HG02759 (cell line): ENCODE data around the gene CYP2S1.
"Not testable (repeated sequence)": the region's sequence is repeated elsewhere in the genome, so short reads cannot be mapped to it uniquely, and the experiment has no call there.

ENCODE experiments used
- ATAC-seq: cut with Tn5 transposase; IDR thresholded peaks from one replicate; pipeline ENCODE4 v1.9.1; 2021; ENCODE audit warnings: mild to moderate bottlenecking, moderate library complexity; ENCODE audit not compliant: unreplicated experiment

CYP2S1 gene

GRCh38 chr19:41225238-41226052 is 32.4 kb downstream of the CYP2S1 start:
- ATAC-seq: no peak

DNA sequence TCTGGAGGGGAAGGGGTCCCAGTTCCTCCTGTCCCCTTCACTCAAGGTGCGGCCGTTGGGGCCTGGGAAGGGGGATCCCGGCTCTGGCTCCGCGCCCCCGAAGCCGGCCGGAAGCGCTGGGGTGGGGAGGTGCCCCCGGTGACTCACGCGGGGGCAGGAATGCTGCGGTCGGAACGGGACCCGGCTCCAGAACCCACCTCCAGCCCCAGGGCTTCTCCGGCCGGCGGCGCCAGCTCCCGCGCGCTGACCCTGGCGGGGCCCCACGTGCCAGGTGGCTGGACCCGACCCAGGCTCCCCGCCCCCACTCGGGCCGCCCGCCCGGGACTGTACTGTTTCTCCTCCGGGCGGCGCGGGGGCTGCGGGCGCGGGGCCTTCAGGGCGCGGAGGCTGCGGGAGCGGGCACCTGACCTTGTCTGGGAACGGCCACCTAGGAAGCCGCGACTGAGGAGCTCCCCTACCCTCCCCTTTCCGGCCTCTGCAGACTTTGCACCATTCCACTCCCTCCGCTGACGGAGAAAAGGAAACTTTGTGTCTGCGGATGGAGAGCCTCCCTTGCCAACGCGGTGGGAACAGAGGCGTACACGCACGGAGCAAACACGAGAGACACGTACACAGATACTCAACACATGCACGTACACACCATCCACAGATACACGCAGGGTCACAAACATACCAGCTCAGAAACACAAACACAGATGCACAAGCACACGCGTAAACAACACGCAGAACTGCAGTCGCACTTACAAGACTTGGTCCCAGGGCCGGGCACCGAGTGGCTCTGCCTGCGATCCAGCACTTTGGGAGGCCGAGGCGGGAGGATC is 33.2 kb downstream of the CYP2S1 start:
- ATAC-seq: no peak

GRCh38 chr19:41226874-41227390 is 33.9 kb downstream of the CYP2S1 start:
- ATAC-seq: no peak

GRCh38 chr19:41228486-41228885 is 35.5 kb downstream of the CYP2S1 start:
- ATAC-seq: no peak

DNA sequence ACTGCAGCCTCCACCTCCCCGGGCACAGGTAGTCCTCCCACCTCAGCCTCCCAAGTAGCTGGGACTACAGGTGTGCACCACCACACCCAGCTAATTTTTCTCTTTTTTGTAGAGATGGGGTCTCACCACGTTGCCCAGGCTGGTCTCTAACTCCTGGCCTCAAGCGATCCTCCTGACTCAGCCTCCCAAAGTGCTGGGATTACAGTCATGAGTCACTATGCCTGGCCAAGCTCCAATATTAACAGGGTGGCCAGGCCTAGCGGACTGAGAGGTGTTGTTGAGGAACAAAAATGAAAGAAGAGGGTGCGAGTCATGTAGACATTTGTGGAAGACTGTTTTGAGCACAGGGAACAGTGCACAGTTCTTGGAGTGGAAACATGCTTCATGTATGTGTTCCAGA is 36.3 kb downstream of the CYP2S1 start:
- ATAC-seq: not testable (repeated sequence)

DNA sequence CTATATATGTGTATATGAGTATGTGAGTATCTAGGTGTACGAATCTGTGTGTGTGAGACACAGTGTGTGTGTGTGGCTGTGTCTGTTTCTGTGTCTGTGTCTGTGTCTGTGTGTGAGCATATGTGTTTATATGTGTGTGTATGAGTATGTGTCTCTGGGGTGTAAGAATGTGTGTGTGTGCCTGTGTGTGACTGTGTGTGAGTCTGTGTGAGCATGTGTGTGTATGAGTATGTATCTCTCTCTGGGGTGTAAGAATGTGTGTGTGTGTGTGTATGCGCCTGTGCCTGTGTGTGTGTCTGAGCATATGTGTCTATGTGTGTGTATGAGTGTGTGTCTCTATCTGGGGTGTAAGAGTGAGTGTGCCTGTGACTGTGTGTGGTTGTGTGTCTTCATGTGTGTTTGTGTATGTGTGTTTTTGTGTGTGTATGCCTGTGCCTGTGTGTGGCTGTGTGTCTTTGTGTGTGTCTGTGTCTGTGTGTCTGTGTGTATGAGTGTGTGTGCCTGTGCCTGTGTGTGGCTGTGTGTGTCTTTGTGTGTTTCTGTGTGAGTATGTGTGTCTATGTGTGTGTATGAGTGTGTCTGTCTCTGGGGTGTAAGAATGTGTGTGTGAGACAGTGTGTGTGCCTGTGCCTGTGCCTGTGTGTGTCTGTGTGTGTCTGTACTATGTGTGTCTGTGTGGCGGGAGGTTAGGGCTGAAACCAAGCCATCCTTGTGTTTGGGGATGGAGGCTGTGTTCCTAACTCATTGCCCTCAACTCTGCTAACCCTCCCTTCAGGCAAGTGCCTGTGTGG is 37.2 kb downstream of the CYP2S1 start:
- no peak for ATAC-seq

GRCh38 chr19:41232686-41233085 is 39.7 kb downstream of the CYP2S1 start:
- ATAC-seq: no peak

GRCh38 chr19:41233748-41234240 is 40.8 kb downstream of the CYP2S1 start:
- ATAC-seq: no peak

- ATAC-seq: no peak
These were observed 41.6 kb downstream of the CYP2S1 start for GRCh38 chr19:41234512-41235168.

GRCh38 chr19:41235480-41235879 is 42.5 kb downstream of the CYP2S1 start:
- no peak for ATAC-seq

DNA sequence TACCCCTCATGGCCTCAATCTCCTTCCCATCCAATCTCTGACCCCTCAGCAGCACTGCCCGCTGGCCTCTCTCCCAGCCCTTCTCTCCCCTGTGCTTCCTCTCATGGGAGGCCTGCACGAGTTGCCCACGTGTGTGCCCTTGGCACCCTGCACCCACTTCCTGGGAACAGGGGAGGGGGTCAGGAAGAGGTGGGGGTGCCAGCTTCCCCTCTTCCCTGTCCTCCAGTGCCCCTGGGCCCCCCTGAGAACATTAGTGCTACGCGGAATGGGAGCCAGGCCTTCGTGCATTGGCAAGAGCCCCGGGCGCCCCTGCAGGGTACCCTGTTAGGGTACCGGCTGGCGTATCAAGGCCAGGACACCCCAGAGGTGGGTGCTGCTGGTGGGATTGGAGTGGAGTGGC is 45.2 kb downstream of the CYP2S1 start:
- ATAC-seq: no peak

DNA sequence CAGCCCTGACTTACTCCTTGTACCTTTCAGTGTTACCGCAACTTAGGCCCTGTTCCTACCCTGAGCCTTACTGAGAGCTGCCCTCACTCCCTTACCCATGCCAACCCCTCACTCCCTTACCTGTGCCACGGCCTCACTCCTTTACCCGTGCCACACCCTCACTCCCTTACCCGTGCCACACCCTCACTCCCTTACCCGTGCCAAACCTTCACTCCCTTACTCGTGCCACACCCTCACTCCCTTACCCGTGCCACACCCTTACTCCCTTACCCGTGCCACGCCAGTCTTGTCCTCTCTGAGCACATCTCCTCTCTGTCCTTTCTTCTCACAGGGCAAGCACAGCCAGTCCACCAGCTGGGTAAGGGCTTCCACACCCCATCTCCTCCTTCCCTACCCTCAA is 46.3 kb downstream of the CYP2S1 start:
- ATAC-seq: no peak

DNA sequence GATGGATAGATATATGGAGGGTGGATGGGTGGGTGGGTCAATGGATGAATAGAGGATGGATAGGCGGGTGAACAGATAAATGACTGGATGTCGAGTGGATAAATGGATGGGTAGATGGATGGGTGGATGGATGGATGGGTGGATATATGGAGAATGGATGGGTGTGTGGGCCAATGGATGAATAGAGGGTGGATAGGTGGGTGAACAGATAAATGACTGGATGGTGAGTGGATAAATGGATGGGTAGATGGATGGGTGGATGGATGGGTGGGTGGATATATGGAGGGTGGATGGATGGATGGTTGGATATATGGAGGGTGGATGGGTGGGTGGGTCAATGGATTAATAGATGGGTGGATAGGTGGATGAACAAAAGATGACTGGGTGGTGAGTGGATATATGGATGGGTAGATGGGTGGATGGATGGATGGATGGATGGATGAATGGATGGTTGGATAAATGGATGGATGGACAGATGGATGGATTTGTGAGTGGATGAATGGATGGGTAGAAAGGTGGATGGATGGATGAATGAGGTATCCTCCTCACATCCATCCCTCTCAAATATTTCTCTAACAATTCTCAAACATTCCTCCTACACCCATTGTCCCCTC is 47.0 kb downstream of the CYP2S1 start:
- ATAC-seq: no peak

GRCh38 chr19:41241859-41242258 is 48.8 kb downstream of the CYP2S1 start:
- ATAC-seq: no peak

GRCh38 chr19:41244117-41244516 is 51.1 kb downstream of the CYP2S1 start:
- ATAC-seq: no peak

GRCh38 chr19:41245843-41246242 is 52.8 kb downstream of the CYP2S1 start:
- ATAC-seq: no peak

DNA sequence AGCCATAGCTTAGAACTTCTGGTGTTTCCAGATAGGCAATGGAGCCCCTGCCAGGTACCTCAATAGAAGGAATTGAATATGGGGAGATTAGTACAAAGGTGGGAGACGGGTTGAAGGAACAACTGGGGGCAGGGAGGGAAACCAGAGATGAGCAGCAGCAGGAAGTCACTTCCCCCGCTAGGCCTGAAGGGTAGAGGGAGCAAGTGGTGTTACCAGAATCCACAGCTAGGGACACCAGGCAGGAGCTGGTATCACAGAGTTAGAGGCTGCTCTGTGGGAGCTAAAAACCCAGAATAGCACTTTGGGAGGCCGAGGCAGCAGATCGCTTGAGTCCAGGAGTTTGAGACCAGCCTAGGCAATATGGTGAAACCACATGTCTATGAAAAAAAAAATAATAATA is 55.9 kb downstream of the CYP2S1 start:
- no peak for ATAC-seq

DNA sequence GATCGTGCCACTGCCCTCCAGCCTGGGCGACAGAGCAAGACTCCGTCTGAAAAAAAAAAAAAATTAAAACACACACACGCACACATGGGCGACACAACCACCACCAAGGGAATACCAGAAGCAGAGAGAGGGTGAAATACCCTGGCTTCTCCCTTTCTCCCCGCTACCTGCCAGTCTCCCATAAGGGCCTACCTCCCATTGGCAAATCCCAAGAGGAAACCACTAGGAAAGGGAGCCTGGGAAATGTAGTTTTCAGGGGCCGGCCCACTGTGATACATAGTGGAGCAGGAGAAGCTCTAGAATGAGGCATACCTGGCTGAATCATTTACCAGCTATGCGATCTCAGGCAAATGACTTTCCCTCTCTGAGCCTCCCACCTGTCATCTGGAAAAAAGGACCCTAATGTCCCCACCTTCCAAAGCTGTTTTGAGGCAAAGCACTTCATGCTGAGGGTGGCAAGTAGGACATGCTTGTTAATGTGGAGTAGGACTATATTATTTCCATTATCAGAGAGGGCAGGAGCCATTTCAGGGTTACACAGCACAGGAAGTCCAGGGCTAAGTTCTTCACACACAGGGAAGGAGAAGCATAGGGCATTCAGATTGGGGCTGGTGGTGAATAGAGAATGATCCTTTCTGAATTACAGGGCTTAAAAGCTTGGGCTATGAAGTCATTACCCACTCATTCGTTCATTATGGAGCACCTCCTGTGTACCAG is 56.8 kb downstream of the CYP2S1 start:
- no peak for ATAC-seq

- ATAC-seq: no peak
These were observed 60.6 kb downstream of the CYP2S1 start for GRCh38 chr19:41253660-41254059.
